Measurements from ENCODE around the gene MIS12.

MIS12 gene

DNA sequence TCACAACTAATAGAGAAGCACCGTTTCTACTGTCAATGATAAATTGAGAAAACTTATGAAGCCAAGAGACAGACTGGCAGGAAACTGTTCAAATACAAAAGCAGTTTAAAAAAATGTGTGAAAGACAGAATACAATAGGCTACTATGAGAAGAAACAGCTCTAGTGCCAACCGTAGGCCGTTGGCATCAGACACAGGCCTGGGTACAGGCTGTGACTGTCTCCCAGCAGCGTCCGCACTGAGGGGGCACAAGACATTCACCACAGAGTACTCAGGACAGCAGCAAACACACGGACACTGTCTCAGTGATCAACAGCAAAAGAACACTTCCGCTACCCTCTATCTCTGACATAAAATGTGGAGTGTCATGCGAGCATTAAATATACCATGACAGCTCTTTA, 39.6 kb upstream of the MIS12 start:
- H3K4me3 ChIP-seq (replicated peaks in 1 of 2; ENCODE audit: low read depth in 2 of 2, low read length in 2 of 2), result no peak overlapping the region
- TF ChIP-seq, protein P1, sequence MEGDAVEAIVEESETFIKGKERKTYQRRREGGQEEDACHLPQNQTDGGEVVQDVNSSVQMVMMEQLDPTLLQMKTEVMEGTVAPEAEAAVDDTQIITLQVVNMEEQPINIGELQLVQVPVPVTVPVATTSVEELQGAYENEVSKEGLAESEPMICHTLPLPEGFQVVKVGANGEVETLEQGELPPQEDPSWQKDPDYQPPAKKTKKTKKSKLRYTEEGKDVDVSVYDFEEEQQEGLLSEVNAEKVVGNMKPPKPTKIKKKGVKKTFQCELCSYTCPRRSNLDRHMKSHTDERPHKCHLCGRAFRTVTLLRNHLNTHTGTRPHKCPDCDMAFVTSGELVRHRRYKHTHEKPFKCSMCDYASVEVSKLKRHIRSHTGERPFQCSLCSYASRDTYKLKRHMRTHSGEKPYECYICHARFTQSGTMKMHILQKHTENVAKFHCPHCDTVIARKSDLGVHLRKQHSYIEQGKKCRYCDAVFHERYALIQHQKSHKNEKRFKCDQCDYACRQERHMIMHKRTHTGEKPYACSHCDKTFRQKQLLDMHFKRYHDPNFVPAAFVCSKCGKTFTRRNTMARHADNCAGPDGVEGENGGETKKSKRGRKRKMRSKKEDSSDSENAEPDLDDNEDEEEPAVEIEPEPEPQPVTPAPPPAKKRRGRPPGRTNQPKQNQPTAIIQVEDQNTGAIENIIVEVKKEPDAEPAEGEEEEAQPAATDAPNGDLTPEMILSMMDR (IDR thresholded peaks at IDR 0.05; ENCODE audit: low read depth, low read length), result no peak
- DNase-seq (ENCODE audit: low read depth in 2 of 2), result no peak

DNA sequence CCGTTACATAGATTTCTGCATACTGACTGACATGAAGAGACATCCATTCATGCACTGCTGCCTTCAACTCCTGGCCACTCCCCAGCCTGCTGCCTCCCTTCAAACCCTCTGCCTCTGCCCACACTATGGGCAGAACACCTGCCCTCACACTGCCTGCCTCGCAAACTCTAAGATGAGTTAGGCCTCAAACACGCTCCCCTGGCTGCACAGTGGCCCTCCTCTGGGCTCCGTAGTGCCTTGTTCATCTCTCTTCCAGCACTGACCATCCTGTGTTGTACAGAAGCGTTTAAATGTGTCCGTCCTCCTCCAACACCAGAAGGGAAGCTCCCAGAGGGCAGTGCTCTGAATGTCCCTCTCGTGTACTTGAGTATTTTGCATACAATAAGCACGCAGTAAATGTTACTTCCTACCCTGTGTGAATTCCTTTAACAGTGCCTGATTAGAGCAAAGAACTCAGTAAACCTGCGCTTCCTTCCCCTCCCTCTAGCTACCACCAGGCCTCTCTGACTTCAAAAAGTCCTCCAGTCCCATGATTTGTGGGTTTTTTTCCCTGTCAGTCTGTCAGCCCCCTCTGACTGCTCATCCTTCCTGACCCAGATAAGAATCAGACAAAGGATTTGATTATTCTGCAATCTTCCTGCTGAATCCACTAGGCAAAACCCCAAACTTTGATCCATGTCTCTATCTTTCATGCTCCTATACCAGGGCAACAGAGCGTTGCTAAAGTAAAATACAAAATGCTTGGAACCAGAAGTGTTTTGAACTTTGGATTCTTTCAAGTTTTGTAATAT, 21.5 kb upstream of the MIS12 start:
- TF ChIP-seq, protein P1 (IDR thresholded peaks at IDR 0.05; ENCODE audit: low read depth, low read length), result no peak
- no peak for DNase-seq (ENCODE audit: low read depth in 2 of 2)
- H3K4me3 ChIP-seq (replicated peaks in 1 of 2; ENCODE audit: low read depth in 2 of 2, low read length in 2 of 2), result no peak overlapping the region

DNA sequence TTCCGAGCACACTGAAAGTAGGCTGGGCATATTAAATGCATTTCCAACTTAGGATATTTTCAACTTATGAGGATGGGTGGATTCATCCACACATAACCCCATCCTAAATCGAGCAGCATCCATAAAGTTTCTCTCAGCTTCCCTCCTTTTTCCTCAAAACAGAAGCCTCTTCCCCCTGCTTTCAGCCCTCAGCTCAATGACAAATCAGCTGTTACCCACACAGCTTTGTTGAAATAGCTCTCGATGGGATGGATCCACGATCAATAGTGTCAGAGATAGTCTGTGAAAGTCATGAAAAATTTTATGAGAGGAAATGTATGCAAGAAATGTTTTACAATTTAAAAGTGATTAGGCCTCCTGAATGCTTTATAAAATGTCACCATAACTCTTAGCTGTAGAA, 20.1 kb upstream of the MIS12 start:
- TF ChIP-seq, protein P1 (IDR thresholded peaks at IDR 0.05; ENCODE audit: low read depth, low read length), result no peak
- no peak overlapping the region for H3K4me3 ChIP-seq (replicated peaks in 1 of 2; ENCODE audit: low read depth in 2 of 2, low read length in 2 of 2)
- DNase-seq (ENCODE audit: low read depth in 2 of 2), result no peak

DNA sequence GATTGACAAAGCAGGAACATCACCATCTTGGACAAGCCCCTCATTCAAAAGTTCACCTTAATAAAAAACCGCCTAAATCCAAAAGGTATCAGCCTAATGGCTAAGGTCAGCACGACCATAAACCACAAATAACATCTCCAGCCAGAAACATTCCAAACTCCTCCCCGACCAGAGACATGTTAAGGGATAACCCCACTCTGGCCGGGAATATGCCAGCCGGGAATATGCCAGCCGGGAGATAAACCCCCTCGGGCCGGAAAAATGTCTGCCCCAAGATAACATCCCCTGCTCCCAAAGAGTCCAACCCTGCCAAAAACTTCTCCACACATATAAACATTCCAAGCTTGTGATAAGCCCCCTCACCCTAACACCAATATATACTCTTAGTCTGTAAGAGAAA, 18.9 kb upstream of the MIS12 start:
- H3K4me3 ChIP-seq (replicated peaks in 1 of 2; ENCODE audit: low read depth in 2 of 2, low read length in 2 of 2), result peak overlapping the region; percentile 95
- peak in 1 of 2 donors; percentile 2 for DNase-seq (ENCODE audit: low read depth in 2 of 2)
- TF ChIP-seq, protein P1 (IDR thresholded peaks at IDR 0.05; ENCODE audit: low read depth, low read length), result no peak

DNA sequence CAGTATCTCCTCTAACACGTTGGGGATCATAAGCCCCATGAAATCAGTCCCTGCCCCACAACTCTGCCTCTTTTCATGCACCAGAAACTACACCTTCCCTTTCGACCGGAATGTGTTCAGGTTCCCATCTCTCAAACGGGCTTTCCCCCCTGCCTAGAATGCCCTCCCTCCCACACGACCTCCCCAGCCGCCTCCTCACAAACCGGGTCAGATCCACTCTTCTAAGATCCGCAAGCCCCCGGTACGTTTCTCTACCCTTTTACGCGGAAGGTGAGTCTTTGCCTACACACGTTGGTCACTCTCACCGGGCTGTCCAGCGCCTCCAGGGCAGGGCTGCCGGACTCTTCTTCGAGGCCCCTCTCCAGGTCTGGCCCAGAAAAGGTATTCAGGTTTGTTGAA, 18.3 kb upstream of the MIS12 start:
- no peak for DNase-seq (ENCODE audit: low read depth in 2 of 2)

DNA sequence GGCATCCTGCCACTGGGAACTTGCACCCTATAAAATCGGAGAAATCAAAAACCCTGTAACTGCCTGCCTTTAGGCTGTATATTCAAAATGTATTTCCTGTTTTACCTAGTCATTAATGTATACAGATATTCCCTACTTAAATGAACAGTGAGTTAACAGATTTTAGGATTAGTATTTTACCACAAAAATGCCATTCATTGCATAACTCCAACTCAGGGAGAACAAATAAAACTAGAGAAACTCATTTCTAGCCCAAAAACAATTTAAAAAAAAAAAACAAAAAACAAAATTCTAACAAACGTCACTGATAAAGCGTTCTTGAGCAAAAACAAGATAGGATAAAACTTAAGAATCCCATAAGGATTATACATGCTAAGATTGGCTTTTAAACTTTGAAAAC, 13.9 kb upstream of the MIS12 start:
- DNase-seq (ENCODE audit: low read depth in 2 of 2), result no peak
- TF ChIP-seq, protein P1 (IDR thresholded peaks at IDR 0.05; ENCODE audit: low read depth, low read length), result no peak
- no peak overlapping the region for H3K4me3 ChIP-seq (replicated peaks in 1 of 2; ENCODE audit: low read depth in 2 of 2, low read length in 2 of 2)

More for the DNA sequence above, 18.3 kb upstream of the MIS12 start:
- peak overlapping the region; percentile 95 for H3K4me3 ChIP-seq (replicated peaks in 1 of 2; ENCODE audit: low read depth in 2 of 2, low read length in 2 of 2)
- TF ChIP-seq, protein P1 (IDR thresholded peaks at IDR 0.05; ENCODE audit: low read depth, low read length), result no peak

DNA sequence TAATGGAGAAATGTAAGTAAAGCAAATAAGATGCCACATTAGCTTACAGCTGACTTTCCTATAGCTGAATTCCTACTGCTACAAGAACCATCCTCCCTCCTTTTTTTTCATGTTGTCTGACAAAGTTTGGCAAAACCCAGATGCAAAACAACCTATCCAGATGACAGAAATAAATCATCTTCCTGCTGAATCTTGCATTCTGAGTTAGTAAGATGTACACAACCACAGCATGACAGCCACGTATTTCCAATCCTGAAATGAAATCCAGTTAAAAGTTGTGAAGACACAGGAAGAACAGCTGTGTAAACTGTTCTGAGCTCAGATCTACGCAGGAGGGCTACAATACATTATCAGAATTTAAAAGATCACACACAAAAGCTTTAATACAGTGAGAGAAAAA, 12.5 kb upstream of the MIS12 start:
- H3K4me3 ChIP-seq (replicated peaks in 1 of 2; ENCODE audit: low read depth in 2 of 2, low read length in 2 of 2), result no peak overlapping the region
- TF ChIP-seq, protein P1 (IDR thresholded peaks at IDR 0.05; ENCODE audit: low read depth, low read length), result no peak
- DNase-seq (ENCODE audit: low read depth in 2 of 2), result no peak
